GM12878 (cell line): ENCODE results near the gene HDAC9. TPM values are rescaled to one million over a fixed set of nuclear protein-coding genes. Genes with fewer than 3 reads are reported as not detected.

Experiments
- ATAC-seq: fragments of 200-7000 bp; cut with Tn5 transposase; 3 replicates; pipeline ENCODE4 v1.9.1; 2020; ENCODE audit warnings: mild to moderate bottlenecking, moderate library complexity
- BruUV-seq: library from RNA; stranded (reverse); fragments of 400-500 nt; replicated peaks from 2 replicates; lab custom pipeline; 2021; lab: Mats Ljungman, UMichigan
- CTCF ChIA-PET: fragments of 300-600 bp; sonication (Branson Sonifier 250); formaldehyde crosslinking; extraction: SDS; loops from one replicate; lab custom pipeline; 2021; ENCODE audit warnings: inconsistent platforms; lab: Yijun Ruan, JAX
- POLR2A ChIA-PET: fragments of 350-600 bp; formaldehyde crosslinking; extraction: SDS; loops from one replicate; lab custom pipeline; 2021; ENCODE audit warnings: inconsistent platforms; lab: Charles Lee
- RAD21 ChIA-PET: fragments of 300-600 bp; sonication (Branson Sonifier 250); formaldehyde crosslinking; loops from one replicate; lab custom pipeline; 2023; ENCODE audit warnings: antibody characterized with exemption; ENCODE audit not compliant: unreplicated experiment; lab: Charles Lee
- SMC1A ChIA-PET: fragments of 300-600 bp; sonication (Branson Sonifier 250); formaldehyde crosslinking; loops from one replicate; lab custom pipeline; 2023; ENCODE audit not compliant: unreplicated experiment, uncharacterized antibody; lab: Charles Lee
- DNase-seq: peaks from one replicate; pipeline ENCODE4 v3.0.0-alpha.2; 2011; ENCODE audit warnings: low read depth, low spot score
- FAIRE-seq: peaks from 3 replicates; lab custom pipeline; 2011; peaks lifted over from hg19 to GRCh38; lab: Jason Lieb, UNC
- H2AFZ ChIP-seq: 2 replicates; pipeline ENCODE4 v1.6.0; 2011; ENCODE audit warnings: low read depth, low read length, control low read depth; ENCODE audit not compliant: control insufficient read depth
- H3K27ac ChIP-seq: 2 replicates; pipeline ENCODE4 v1.5.1; 2011; ENCODE audit warnings: control low read depth; ENCODE audit not compliant: control insufficient read depth, insufficient read depth
- H3K27me3 ChIP-seq, 2 experiments: replicated peaks in 1 of 2; 2 replicates each; pipeline versions ENCODE4 v1.6.0 to v1.6.1; 2011; ENCODE audit warnings: low read length in 1 of 2; ENCODE audit not compliant: control insufficient read depth in 2 of 2, insufficient read depth in 2 of 2
- H3K36me3 ChIP-seq, 2 experiments: 2 replicates each; pipeline ENCODE4 v1.5.1; 2011; ENCODE audit warnings: low read length in 1 of 2; ENCODE audit not compliant: control insufficient read depth in 2 of 2, insufficient read depth in 2 of 2
- H3K4me1 ChIP-seq: 2 replicates; pipeline ENCODE4 v1.6.1; 2011; ENCODE audit warnings: mild to moderate bottlenecking, low read length, moderate library complexity, mixed read lengths; ENCODE audit not compliant: control insufficient read depth, insufficient read depth
- H3K4me2 ChIP-seq: 2 replicates; pipeline ENCODE4 v1.6.0; 2011; ENCODE audit warnings: control low read depth; ENCODE audit not compliant: control insufficient read depth, insufficient read depth
- H3K4me3 ChIP-seq: fragments of 200-600 bp; sonication (generic); 2 replicates; pipeline ENCODE4 v1.5.1; 2016
- H3K79me2 ChIP-seq: 2 replicates; pipeline ENCODE4 v1.6.0; 2011; ENCODE audit warnings: low read length; ENCODE audit not compliant: control insufficient read depth, insufficient read depth
- H3K9ac ChIP-seq: 2 replicates; pipeline ENCODE4 v1.8.0; 2011; ENCODE audit warnings: low read length, control low read depth, mixed read lengths; ENCODE audit not compliant: control insufficient read depth, insufficient read depth
- H3K9me3 ChIP-seq: replicated peaks from 3 replicates; pipeline ENCODE4 v1.5.1; 2011; ENCODE audit warnings: mild to moderate bottlenecking, low read length; ENCODE audit not compliant: control insufficient read depth, insufficient read depth
- H4K20me1 ChIP-seq: 2 replicates; pipeline ENCODE4 v1.6.0; 2011; ENCODE audit not compliant: control insufficient read depth, insufficient read depth
- ESRRA ChIP-seq: IDR thresholded peaks from 2 replicates; pipeline ENCODE4 v1.6.1; 2012; ENCODE audit warnings: mild to moderate bottlenecking, low read length, improper control_type of control experiment
- EZH2 ChIP-seq: IDR thresholded peaks from 2 replicates; pipeline ENCODE4 v1.6.1; 2012; ENCODE audit warnings: low read depth, mild to moderate bottlenecking, control low read depth, inconsistent platforms, low read length, borderline replicate concordance; ENCODE audit not compliant: control insufficient read depth
- JUNB ChIP-seq: IDR thresholded peaks from 2 replicates; pipeline ENCODE4 v1.6.1; 2016; ENCODE audit warnings: antibody characterized with exemption, mild to moderate bottlenecking
- MTA3 ChIP-seq: IDR thresholded peaks from 2 replicates; pipeline ENCODE4 v1.6.1; 2012; ENCODE audit warnings: low read length, inconsistent platforms, borderline replicate concordance
- PAX5 ChIP-seq: IDR thresholded peaks from 2 replicates; pipeline ENCODE4 v1.6.1; 2011; ENCODE audit warnings: low read depth, low read length, borderline replicate concordance
- PKNOX1 ChIP-seq: fragments of 450-650 bp; IDR thresholded peaks from 2 replicates; pipeline ENCODE4 v1.6.1; 2016; ENCODE audit warnings: mild to moderate bottlenecking
- POLR2A ChIP-seq: IDR thresholded peaks from 2 replicates; pipeline ENCODE4 v1.6.1; 2011; ENCODE audit warnings: low read depth, mild to moderate bottlenecking, low read length
- RCOR1 ChIP-seq: conservative IDR thresholded peaks from 2 replicates; pipeline ENCODE4 v1.6.1; 2012; ENCODE audit warnings: low read depth, low read length, improper control_type of control experiment
- SIN3A ChIP-seq: IDR thresholded peaks from 2 replicates; pipeline ENCODE4 v1.6.1; 2012; ENCODE audit warnings: low read depth, low read length, improper control_type of control experiment
- SP1 ChIP-seq: IDR thresholded peaks from one replicate; pipeline ENCODE4 v1.6.1; 2011; ENCODE audit warnings: low read depth, low read length
- STAT1 ChIP-seq: fragments of 450-650 bp; conservative IDR thresholded peaks from 2 replicates; pipeline ENCODE4 v1.6.1; 2014; ENCODE audit warnings: antibody characterized with exemption, mild to moderate bottlenecking
- TCF7 ChIP-seq: IDR thresholded peaks from 2 replicates; pipeline ENCODE4 v1.6.1; 2014; ENCODE audit warnings: antibody characterized with exemption, borderline replicate concordance
- ZNF592 ChIP-seq: fragments of 450-650 bp; IDR thresholded peaks from 2 replicates; pipeline ENCODE4 v1.6.1; 2017; ENCODE audit warnings: mild to moderate bottlenecking, moderate library complexity
- WGBS: methylation state at CpG from one replicate; pipeline ENCODE4 v1.1.6; 2016; ENCODE audit warnings: low lambda C conversion rate; ENCODE audit not compliant: insufficient replicate concordance, insufficient coverage; ENCODE audit errors: missing lambda C conversion rate; 5-methylcytosine and 5-hydroxymethylcytosine counted together
- in situ Hi-C: fragments of 300-500 bp; cut with MboI; formaldehyde crosslinking; loops from 9 replicates; pipeline ENCODE4 v1.14.3; 2018; ENCODE audit warnings: mixed read lengths
- intact Hi-C: fragments of 100-400 bp; cut with micrococcal nuclease; formaldehyde crosslinking; loops from one replicate; pipeline ENCODE4 v1.14.2; 2022; ENCODE audit not compliant: unreplicated experiment
- polyA plus RNA-seq, 11 experiments: library from polyadenylated mRNA; depleted of rRNA in 4 of 11; unstranded in 6 of 11; stranded (reverse) in 5 of 11; fragments of >200 nt; fragmentation: Nextera tagmentation in 4 of 11; fragmentation: Illumina TruSeq in 1 of 11; extraction: Ambion mirVana in 4 of 11; extraction: Trizol in 1 of 11; gene quantifications; 1 replicate in 1 of 11; 2 replicates in 10 of 11; pipeline versions ENCODE4 v1.2.1 to v1.2.3, GENCODE V29; 2011 to 2016; ENCODE audit warnings: inconsistent platforms in 2 of 11, missing spikeins in 2 of 11, low read depth in 1 of 11
- total RNA-seq, 4 experiments: library from RNA; depleted of rRNA in 3 of 4; stranded (reverse); fragments of >200 nt in 3 of 4; fragmentation: Illumina TruSeq in 1 of 4; extraction: Trizol in 1 of 4; gene quantifications; 2 replicates each; pipeline versions ENCODE4 v1.2.1 to v1.2.3, GENCODE V29; 2013 to 2021

HDAC9 gene
- total and polyA plus RNA-seq, 10 of the 15 experiments (the other 5 are each of a cell fraction or from before 2014, with no cell fraction given): 0.73 to 12.8 (median 0.92) TPM

GRCh38 chr7:18644981-18645380 is 149.4 kb downstream of the HDAC9 start:
- BruUV-seq: no TSS peak
- H3K36me3 ChIP-seq: no peaks in the 10 kb centered on the region
- no peaks in the 10 kb centered on the region for H3K9me3 ChIP-seq
- in situ Hi-C loops: no loop called here
- ChIA-PET POLR2A (no interaction called here), SMC1A (no interaction called here), CTCF (interaction anchor here (1.3 kb wide), 1 partner anchor 21 kb away, joined by 4 read pairs; no protein-coding TSS in a partner anchor), RAD21 (no interaction called here)
- DNase-seq (no peak), ATAC-seq (no peak), FAIRE-seq (no peak)
- H3K27me3 ChIP-seq: no peaks in the 10 kb centered on the region
- intact Hi-C loops: no loop called here
- no peak overlapping the region for H3K4me3 ChIP-seq
- H3K27ac ChIP-seq: no peak overlapping the region
- H4K20me1 ChIP-seq: no peaks in the 10 kb centered on the region
- H3K4me1 ChIP-seq: no peaks in the 10 kb centered on the region
- no peak overlapping the region for H2AFZ ChIP-seq
- TF ChIP-seq ZNF592 (no peak), ESRRA (no peak), MTA3 (no peak), PKNOX1 (no peak), JUNB (no peak), PAX5 (no peak), STAT1 (no peak), SP1 (no peak), SIN3A (no peak), RCOR1 (no peak), EZH2 (no peak), TCF7 (no peak), POLR2A (no peak)
- H3K79me2 ChIP-seq: no peaks in the 10 kb centered on the region
- no peak overlapping the region for H3K4me2 ChIP-seq
- no peak overlapping the region for H3K9ac ChIP-seq
- 25% methylated on average over 3 of the region's 3 CpGs for WGBS
